Liver (tissue), 9 donors: ENCODE data around the gene RPL10A. TPM values are rescaled to one million over a fixed set of nuclear protein-coding genes. Genes with fewer than 3 reads are reported as not detected.

Experiments
- DNase-seq: peaks from one replicate; pipeline ENCODE4 v3.0.0-alpha.2; 2017; ENCODE audit warnings: low spot score
- H3K27ac ChIP-seq, 2 donors: one replicate each; pipeline ENCODE4 v1.7.0; 2013; ENCODE audit warnings: inconsistent platforms in 2 of 2, low read length in 2 of 2, control low read depth in 1 of 2, low read depth in 1 of 2, mild to moderate bottlenecking in 1 of 2
- H3K27me3 ChIP-seq, 4 donors: one replicate each; pipeline versions ENCODE4 v1.6.1 to v1.7.0; 2013; ENCODE audit warnings: low read length in 3 of 4, inconsistent platforms in 1 of 4, mild to moderate bottlenecking in 1 of 4, moderate library complexity in 1 of 4; ENCODE audit not compliant: control insufficient read depth in 4 of 4, insufficient read depth in 4 of 4
- H3K36me3 ChIP-seq, 4 donors: one replicate each; pipeline versions ENCODE4 v1.6.1 to v1.7.0; 2013; ENCODE audit warnings: low read length in 3 of 4, mild to moderate bottlenecking in 3 of 4, low read depth in 1 of 4, moderate library complexity in 1 of 4; ENCODE audit not compliant: control insufficient read depth in 4 of 4, insufficient read depth in 3 of 4
- H3K4me1 ChIP-seq, 4 donors: one replicate each; pipeline versions ENCODE4 v1.6.1 to v1.7.0; 2013; ENCODE audit warnings: low read length in 3 of 4, mild to moderate bottlenecking in 3 of 4, moderate library complexity in 1 of 4; ENCODE audit not compliant: control insufficient read depth in 4 of 4, insufficient read depth in 4 of 4
- H3K4me3 ChIP-seq, 3 donors: one replicate each; pipeline versions ENCODE4 v1.6.1 to v1.7.0; 2013; ENCODE audit warnings: low read length in 3 of 3, control low read depth in 1 of 3, low read depth in 1 of 3, mild to moderate bottlenecking in 1 of 3
- H3K9ac ChIP-seq, 2 donors: one replicate each; pipeline ENCODE4 v1.7.0; 2013; ENCODE audit warnings: low read length in 2 of 2, mild to moderate bottlenecking in 2 of 2, moderate library complexity in 2 of 2, control low read depth in 1 of 2, low read depth in 1 of 2
- H3K9me3 ChIP-seq, 4 donors: one replicate each; pipeline versions ENCODE4 v1.6.1 to v1.7.0; 2013; ENCODE audit warnings: low read length in 3 of 4; ENCODE audit not compliant: control insufficient read depth in 4 of 4
- ATF3 ChIP-seq: IDR thresholded peaks from 2 replicates; pipeline ENCODE4 v1.6.1; 2016; ENCODE audit warnings: antibody characterized with exemption
- CTCF ChIP-seq: fragments of 150-350 bp; IDR thresholded peaks from 2 replicates; pipeline ENCODE4 v1.5.1; 2017; ENCODE audit warnings: improper control_type of control experiment, low read depth, low read length; ENCODE audit not compliant: missing input control
- FOXA1 ChIP-seq: IDR thresholded peaks from 2 replicates; pipeline ENCODE4 v1.6.1; 2016; ENCODE audit warnings: antibody characterized with exemption
- FOXA2 ChIP-seq: IDR thresholded peaks from 2 replicates; pipeline ENCODE4 v1.6.1; 2016; ENCODE audit warnings: antibody characterized with exemption
- HNF4A ChIP-seq, 2 donors: conservative IDR thresholded peaks; 2 replicates each; pipeline ENCODE4 v1.6.1; 2016; ENCODE audit warnings: antibody characterized with exemption in 2 of 2, mild to moderate bottlenecking in 2 of 2
- JUND ChIP-seq, 2 donors: IDR thresholded peaks; 2 replicates each; pipeline ENCODE4 v1.6.1; 2016; ENCODE audit warnings: antibody characterized with exemption in 2 of 2
- MAX ChIP-seq: IDR thresholded peaks from 2 replicates; pipeline ENCODE4 v1.6.1; 2016; ENCODE audit warnings: antibody characterized with exemption
- RAD21 ChIP-seq, 2 donors: IDR thresholded peaks; 2 replicates each; pipeline ENCODE4 v1.6.1; 2016; ENCODE audit warnings: antibody characterized with exemption in 2 of 2, mild to moderate bottlenecking in 2 of 2
- REST ChIP-seq: IDR thresholded peaks from 2 replicates; pipeline ENCODE4 v1.6.1; 2016; ENCODE audit warnings: antibody characterized with exemption, mild to moderate bottlenecking
- SP1 ChIP-seq: IDR thresholded peaks from 2 replicates; pipeline ENCODE4 v1.6.1; 2018; ENCODE audit warnings: antibody characterized with exemption, mild to moderate bottlenecking
- YY1 ChIP-seq: IDR thresholded peaks from 2 replicates; pipeline ENCODE4 v1.6.1; 2016; ENCODE audit warnings: antibody characterized with exemption, mild to moderate bottlenecking
- ZBTB33 ChIP-seq: IDR thresholded peaks from 2 replicates; pipeline ENCODE4 v1.6.1; 2016; ENCODE audit warnings: antibody characterized with exemption
- WGBS: extraction: QIAGEN DNeasy Blood & Tissue Kit; methylation state at CpG from one replicate; pipeline ENCODE4 v1.1.7; 2013; 5-methylcytosine and 5-hydroxymethylcytosine counted together
- polyA plus RNA-seq, 2 donors: library from polyadenylated mRNA; stranded (reverse) in 1 of 2; unstranded in 1 of 2; fragments of 200-250 nt in 1 of 2; fragments of >200 nt in 1 of 2; fragmentation: Nextera tagmentation in 1 of 2; extraction: Ambion mirVana in 1 of 2; gene quantifications; one replicate each; pipeline versions ENCODE4 v1.2.1 to v1.2.3, GENCODE V29; 2013 to 2015
- total RNA-seq, 2 donors: library from RNA; depleted of rRNA; stranded (reverse); fragments of >200 nt; gene quantifications; one replicate each; pipeline ENCODE4 v1.2.3, GENCODE V29; 2014
- donor health status: healthy.
- donor health status: healthy.
- donor health status: healthy.
- donor health status: healthy.
- donor health status: healthy.

The RPL10A gene
- total and polyA plus RNA-seq, 4 donors = 213 to 1,235 (median 528) TPM

- Histone ChIP-seq H3K27me3 (no peaks in the 10 kb centered on the region), H3K27ac (no peak overlapping the region), H3K9me3 (no peaks in the 10 kb centered on the region), H3K36me3 (no peaks in the 10 kb centered on the region), H3K4me3 (no peak overlapping the region), H3K4me1 (peaks cover 5 to 14% (median 11%) of the 10 kb centered on the region in 4 donors), H3K9ac (no peak overlapping the region)
- no peak for DNase-seq
- WGBS = 79% methylated on average over 7 of the region's 7 CpGs
- TF ChIP-seq REST (no peak), MAX (no peak)
Measured at GRCh38 chr6:35448191-35448590, 20.0 kb upstream of the RPL10A start.

GRCh38 chr6:35449287-35449881 is 18.8 kb upstream of the RPL10A start:
- Histone ChIP-seq H3K27me3 (no peaks in the 10 kb centered on the region), H3K4me3 (no peak overlapping the region), H3K9me3 (no peaks in the 10 kb centered on the region), H3K4me1 (peaks cover 5 to 19% (median 14%) of the 10 kb centered on the region in 4 donors), H3K9ac (no peak overlapping the region), H3K36me3 (no peaks in the 10 kb centered on the region), H3K27ac (no peak overlapping the region)
- DNase-seq = no peak
- TF ChIP-seq ZBTB33 (no peak), FOXA1 (no peak), CTCF (peak; percentile 73), YY1 (no peak), SP1 (no peak), MAX (no peak), FOXA2 (no peak), RAD21 (IDR thresholded peaks at IDR 0.05) (peak; percentile 87 to 96), ATF3 (no peak), REST (no peak), HNF4A (conservative IDR thresholded peaks at IDR 0.05) (peak in 1 of 2 donors; percentile 4), JUND (IDR thresholded peaks at IDR 0.05) (no peak)
- WGBS = 28% methylated on average over 14 of the region's 14 CpGs
